HepG2 (cell line): ENCODE measurements around the gene MRPS14. TPM values are rescaled to one million over a fixed set of nuclear protein-coding genes. Genes with fewer than 3 reads are reported as not detected.

Experiments used
- CTCF ChIP-seq: sonication (generic); formaldehyde crosslinking; IDR thresholded peaks from 2 replicates; pipeline ENCODE4 v1.5.0; 2020; ENCODE audit warnings: mild to moderate bottlenecking, missing genetic modification reagents, moderate library complexity
- HIVEP1 ChIP-seq: sonication (generic); formaldehyde crosslinking; IDR thresholded peaks from 2 replicates; pipeline ENCODE4 v1.4.0; 2020; ENCODE audit warnings: mild to moderate bottlenecking, missing genetic modification reagents
- HMG20B ChIP-seq: conservative IDR thresholded peaks from 2 replicates; pipeline ENCODE4 v1.6.1; 2016; ENCODE audit warnings: missing genetic modification reagents, missing compliant biosample characterization
- MTF2 ChIP-seq: sonication (generic); formaldehyde crosslinking; IDR thresholded peaks from 2 replicates; pipeline ENCODE4 v1.5.0; 2020; ENCODE audit warnings: missing genetic modification reagents, borderline replicate concordance
- MXD3 ChIP-seq: IDR thresholded peaks from 2 replicates; pipeline ENCODE4 v1.6.1; 2016; ENCODE audit warnings: mild to moderate bottlenecking, missing biosample characterization, missing genetic modification reagents
- NBN ChIP-seq: fragments of 450-650 bp; conservative IDR thresholded peaks from 2 replicates; pipeline ENCODE4 v1.6.1; 2017
- NR3C1 ChIP-seq: sonication (generic); formaldehyde crosslinking; IDR thresholded peaks from 2 replicates; pipeline ENCODE4 v1.4.0; 2020; ENCODE audit warnings: missing genetic modification reagents
- SCMH1 ChIP-seq: sonication (generic); formaldehyde crosslinking; IDR thresholded peaks from 2 replicates; pipeline ENCODE4 v1.9.0; 2021; ENCODE audit warnings: missing genetic modification reagents, mild to moderate bottlenecking, borderline replicate concordance
- SMAD3 ChIP-seq: sonication (generic); formaldehyde crosslinking; IDR thresholded peaks from 2 replicates; pipeline ENCODE4 v1.4.0; 2020; ENCODE audit warnings: missing genetic modification reagents
- STAG1 ChIP-seq: sonication (generic); formaldehyde crosslinking; IDR thresholded peaks from 2 replicates; pipeline ENCODE4 v1.4.0; 2020; ENCODE audit warnings: missing genetic modification reagents
- ZIK1 ChIP-seq: sonication (generic); formaldehyde crosslinking; IDR thresholded peaks from 2 replicates; pipeline ENCODE4 v1.5.0; 2020; ENCODE audit warnings: mild to moderate bottlenecking, low read depth, missing genetic modification reagents, borderline replicate concordance
- ZNF225 ChIP-seq: sonication (generic); formaldehyde crosslinking; IDR thresholded peaks from 2 replicates; pipeline ENCODE4 v1.4.0; 2020; ENCODE audit warnings: mild to moderate bottlenecking, missing genetic modification reagents
- ZNF343 ChIP-seq: sonication (generic); formaldehyde crosslinking; IDR thresholded peaks from 2 replicates; pipeline ENCODE4 v1.4.0; 2020; ENCODE audit warnings: mild to moderate bottlenecking, missing genetic modification reagents
- ZNF367 ChIP-seq: sonication (generic); formaldehyde crosslinking; IDR thresholded peaks from 2 replicates; pipeline ENCODE4 v1.4.0; 2020; ENCODE audit warnings: missing genetic modification reagents, borderline replicate concordance
- ZNF407 ChIP-seq: sonication (generic); formaldehyde crosslinking; IDR thresholded peaks from one replicate; pipeline ENCODE4 v1.5.1; 2020; ENCODE audit warnings: mild to moderate bottlenecking, missing genetic modification reagents; ENCODE audit errors: not compliant biosample characterization
- ZNF7 ChIP-seq: IDR thresholded peaks from 2 replicates; pipeline ENCODE4 v1.6.1; 2016; ENCODE audit warnings: missing biosample characterization, missing genetic modification reagents
- ZNF891 ChIP-seq: sonication (generic); formaldehyde crosslinking; IDR thresholded peaks from 2 replicates; pipeline ENCODE4 v1.5.0; 2020; ENCODE audit warnings: mild to moderate bottlenecking, missing genetic modification reagents
- polyA plus RNA-seq, 8 experiments: library from polyadenylated mRNA; depleted of rRNA in 3 of 8; stranded (reverse) in 7 of 8; unstranded in 1 of 8; fragments of >200 nt; fragmentation: Illumina TruSeq in 4 of 8; extraction: Trizol in 4 of 8; gene quantifications; 2 replicates each; pipeline versions ENCODE4 v1.2.1 to v1.2.3, GENCODE V29; 2011 to 2016; ENCODE audit warnings: low read depth in 4 of 8, missing spikeins in 1 of 8, mixed read lengths in 1 of 8; ENCODE audit not compliant: insufficient read depth in 1 of 8
- total RNA-seq, 5 experiments: library from RNA; depleted of rRNA; stranded (reverse); fragments of >200 nt; fragmentation: Illumina TruSeq; extraction: Trizol; gene quantifications; 2 replicates each; pipeline ENCODE4 v1.2.3, GENCODE V29; 2016; ENCODE audit warnings: low read depth in 1 of 5
- TF ChIP-seq, protein P1 (sequence below): sonication (generic); formaldehyde crosslinking; conservative IDR thresholded peaks from 2 replicates; pipeline ENCODE4 v1.4.0; 2020; ENCODE audit warnings: missing genetic modification reagents

The MRPS14 gene
- total and polyA plus RNA-seq, 2 of the 13 experiments (the other 11 are each of a cell fraction or from before 2014, with no cell fraction given) = 36.6 to 43.2 TPM

DNA sequence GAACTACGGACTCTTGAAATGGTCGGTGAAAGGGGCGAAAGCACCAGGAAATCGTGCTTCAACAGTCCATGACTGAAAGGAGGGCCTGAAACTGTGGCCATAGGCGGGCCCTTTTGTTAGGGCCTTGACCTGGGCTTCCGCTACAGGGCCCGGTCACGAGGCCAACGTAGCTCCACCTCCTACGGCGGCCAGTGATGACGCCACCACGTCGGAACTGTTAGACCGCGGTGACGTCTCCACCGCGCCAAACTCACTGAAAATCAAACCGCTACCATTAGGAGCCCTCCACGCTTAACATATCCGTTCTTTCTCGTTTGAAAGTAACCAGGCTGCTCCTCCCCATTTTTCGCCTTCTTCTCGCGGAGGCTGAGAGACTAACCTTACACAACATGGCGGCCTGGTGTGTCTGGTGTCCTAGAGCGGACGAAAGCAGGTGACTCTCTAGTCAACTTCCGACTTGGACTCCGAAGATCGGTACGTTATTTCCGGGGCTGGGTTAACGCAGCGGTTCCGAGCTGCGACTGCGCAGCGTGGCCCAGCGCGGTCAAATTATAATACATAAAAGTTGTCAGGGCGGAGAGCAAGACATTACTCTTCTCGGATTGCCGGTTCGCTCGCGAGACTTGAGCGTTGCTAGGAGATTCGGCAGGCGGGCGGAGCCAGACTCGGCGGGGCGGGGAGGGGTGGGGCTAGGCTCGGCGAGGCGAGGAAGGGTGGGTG is 23.8 kb downstream of the MRPS14 start (continued):
- TF ChIP-seq ZNF407 (CRISPR knock-in tag) (no peak), ZNF7 (peak; percentile 86), CTCF (no peak), NR3C1 (CRISPR knock-in tag) (no peak), SMAD3 (peak; percentile 62; the same call in 1 of the 2 replicates), HIVEP1 (CRISPR knock-in tag) (peak; percentile 33; the same call in 1 of the 2 replicates), MXD3 (CRISPR knock-in tag) (no peak; the same call in 1 of the 2 replicates), ZNF891 (CRISPR knock-in tag) (no peak; the same call in 1 of the 2 replicates), MTF2 (CRISPR knock-in tag) (no peak), HMG20B (CRISPR knock-in tag) (no peak), STAG1 (CRISPR knock-in tag) (no peak), ZNF367 (CRISPR knock-in tag) (no peak), ZIK1 (CRISPR knock-in tag) (no peak), SCMH1 (CRISPR knock-in tag) (no peak), ZNF225 (CRISPR knock-in tag) (peak; percentile 44; the same call in 1 of the 2 replicates), NBN (no peak), ZNF343 (CRISPR knock-in tag) (no peak)
- TF ChIP-seq, protein P1, sequence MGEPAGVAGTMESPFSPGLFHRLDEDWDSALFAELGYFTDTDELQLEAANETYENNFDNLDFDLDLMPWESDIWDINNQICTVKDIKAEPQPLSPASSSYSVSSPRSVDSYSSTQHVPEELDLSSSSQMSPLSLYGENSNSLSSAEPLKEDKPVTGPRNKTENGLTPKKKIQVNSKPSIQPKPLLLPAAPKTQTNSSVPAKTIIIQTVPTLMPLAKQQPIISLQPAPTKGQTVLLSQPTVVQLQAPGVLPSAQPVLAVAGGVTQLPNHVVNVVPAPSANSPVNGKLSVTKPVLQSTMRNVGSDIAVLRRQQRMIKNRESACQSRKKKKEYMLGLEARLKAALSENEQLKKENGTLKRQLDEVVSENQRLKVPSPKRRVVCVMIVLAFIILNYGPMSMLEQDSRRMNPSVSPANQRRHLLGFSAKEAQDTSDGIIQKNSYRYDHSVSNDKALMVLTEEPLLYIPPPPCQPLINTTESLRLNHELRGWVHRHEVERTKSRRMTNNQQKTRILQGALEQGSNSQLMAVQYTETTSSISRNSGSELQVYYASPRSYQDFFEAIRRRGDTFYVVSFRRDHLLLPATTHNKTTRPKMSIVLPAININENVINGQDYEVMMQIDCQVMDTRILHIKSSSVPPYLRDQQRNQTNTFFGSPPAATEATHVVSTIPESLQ (CRISPR knock-in tag) = no peak; the same call in 1 of the 2 replicates
